Keratinocyte (primary cell): ENCODE data around the gene CTNNA2. TPM values are rescaled to one million over a fixed set of nuclear protein-coding genes. Genes with fewer than 3 reads are reported as not detected.

ENCODE experiments used
- DNase-seq: peaks from one replicate; pipeline ENCODE4 v3.0.0-alpha.2; 2011; ENCODE audit warnings: low read depth, missing footprints, low spot score
- FAIRE-seq: peaks from 2 replicates; lab custom pipeline; 2011; peaks lifted over from hg19 to GRCh38; lab: Jason Lieb, UNC
- H2AFZ ChIP-seq: 2 replicates; pipeline ENCODE4 v1.6.0; 2012; ENCODE audit warnings: low read length, control low read depth, inconsistent platforms; ENCODE audit not compliant: control insufficient read depth
- H3K27ac ChIP-seq: 2 replicates; pipeline ENCODE4 v1.5.1; 2011; ENCODE audit warnings: low read length; ENCODE audit not compliant: control insufficient read depth, insufficient read depth
- H3K27me3 ChIP-seq: 3 replicates; pipeline ENCODE4 v1.6.0; 2011; ENCODE audit warnings: low read length; ENCODE audit not compliant: control insufficient read depth, insufficient read depth; ENCODE audit errors: extremely low read depth
- H3K36me3 ChIP-seq, 2 experiments: 2 replicates in 1 of 2; 3 replicates in 1 of 2; pipeline ENCODE4 v1.5.1; 2011; ENCODE audit warnings: low read length in 2 of 2, mild to moderate bottlenecking in 1 of 2; ENCODE audit not compliant: control insufficient read depth in 2 of 2, insufficient read depth in 2 of 2; ENCODE audit errors: extremely low read depth in 1 of 2
- H3K4me1 ChIP-seq: 3 replicates; pipeline ENCODE4 v1.5.1; 2011; ENCODE audit warnings: low read length; ENCODE audit not compliant: control insufficient read depth, insufficient read depth; ENCODE audit errors: extremely low read depth
- H3K4me2 ChIP-seq: 3 replicates; pipeline ENCODE4 v1.6.0; 2011; ENCODE audit warnings: low read depth, low read length; ENCODE audit not compliant: control insufficient read depth, insufficient read depth; ENCODE audit errors: extremely low read depth
- H3K4me3 ChIP-seq, 3 experiments: fragments of 200-600 bp in 1 of 3; sonication (generic) in 1 of 3; 2 replicates in 2 of 3; 3 replicates in 1 of 3; pipeline ENCODE4 v1.5.1; 2011 to 2016; ENCODE audit warnings: low read length in 3 of 3, mild to moderate bottlenecking in 3 of 3, control low read depth in 2 of 3, inconsistent platforms in 1 of 3, low read depth in 1 of 3, mixed read lengths in 1 of 3, mixed run types in 1 of 3, moderate library complexity in 1 of 3; ENCODE audit not compliant: control insufficient read depth in 2 of 3, insufficient read depth in 2 of 3; ENCODE audit errors: extremely low read depth in 1 of 3
- H3K79me2 ChIP-seq: 2 replicates; pipeline ENCODE4 v1.6.0; 2012; ENCODE audit warnings: low read length; ENCODE audit not compliant: control insufficient read depth, insufficient read depth
- H3K9ac ChIP-seq: 3 replicates; pipeline ENCODE4 v1.6.0; 2011; ENCODE audit warnings: low read length; ENCODE audit not compliant: control insufficient read depth, insufficient read depth; ENCODE audit errors: extremely low read depth
- H3K9me1 ChIP-seq: 3 replicates; pipeline ENCODE4 v1.6.0; 2011; ENCODE audit warnings: low read length; ENCODE audit not compliant: control insufficient read depth, insufficient read depth; ENCODE audit errors: extremely low read depth
- H3K9me3 ChIP-seq: 2 replicates; pipeline ENCODE4 v1.5.1; 2012; ENCODE audit warnings: low read depth, low read length; ENCODE audit not compliant: control insufficient read depth
- H4K20me1 ChIP-seq: 3 replicates; pipeline ENCODE4 v1.6.0; 2011; ENCODE audit warnings: low read length; ENCODE audit not compliant: control insufficient read depth, insufficient read depth; ENCODE audit errors: extremely low read depth
- CTCF ChIP-seq, 3 experiments: IDR thresholded peaks in 1 of 3; conservative IDR thresholded peaks in 1 of 3; optimal IDR thresholded peaks in 1 of 3; 2 replicates in 2 of 3; 3 replicates in 1 of 3; pipeline versions ENCODE3 to v1.5.1; 2011; ENCODE audit warnings: low read length in 3 of 3, mild to moderate bottlenecking in 3 of 3, moderate library complexity in 2 of 3, control low read depth in 1 of 3, inconsistent platforms in 1 of 3; ENCODE audit not compliant: insufficient read depth in 2 of 3; ENCODE audit errors: extremely low read depth in 1 of 3
- EZH2 ChIP-seq: IDR thresholded peaks from one replicate; pipeline ENCODE4 v1.6.1; 2012; ENCODE audit warnings: inconsistent platforms, mild to moderate bottlenecking, low read length, moderate library complexity
- dilution Hi-C: fragments of 300-500 bp; cut with MboI; formaldehyde crosslinking; loops from one replicate; pipeline ENCODE4 v1.7.0; 2020; ENCODE audit warnings: low sequenced_read_pairs; ENCODE audit not compliant: extremely low pct_ligation_motif_present
- polyA plus RNA-seq, 5 experiments: library from polyadenylated mRNA; depleted of rRNA in 3 of 5; stranded (reverse) in 3 of 5; stranded (forward) in 1 of 5; unstranded in 1 of 5; fragments of >200 nt; gene quantifications; 1 replicate in 1 of 5; 2 replicates in 3 of 5; 3 replicates in 1 of 5; pipeline versions ENCODE4 v1.2.1 to v1.2.3, GENCODE V29; 2011 to 2012; ENCODE audit warnings: missing spikeins in 2 of 5, low read depth in 1 of 5, low replicate concordance in 1 of 5

The CTNNA2 gene
- polyA plus RNA-seq, 1 donor (not counting 4 experiments of a cell fraction or from before 2014, with no cell fraction given): not detected

DNA sequence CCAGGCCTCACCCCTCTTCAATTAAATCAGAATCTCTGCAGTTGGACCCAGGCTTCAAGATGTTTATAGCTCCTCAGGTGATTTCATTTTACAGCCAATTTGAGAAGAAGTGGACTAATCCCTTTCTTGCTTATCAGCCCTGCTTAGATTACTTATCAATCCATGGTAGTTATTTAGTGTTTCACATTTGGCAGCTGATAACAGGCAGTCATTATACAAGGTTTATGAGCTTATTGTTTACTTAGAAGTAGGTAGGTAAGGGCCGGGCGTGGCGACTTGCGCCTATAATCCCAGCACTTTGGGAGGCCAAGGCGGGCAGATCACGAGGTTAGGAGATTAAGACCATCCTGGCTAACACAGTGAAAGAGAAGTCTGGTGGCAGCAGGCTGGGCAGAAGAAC lies 237.5 kb downstream of the CTNNA2 start:
- H3K9me3 ChIP-seq: no peaks in the 10 kb centered on the region
- no peaks in the 10 kb centered on the region for H4K20me1 ChIP-seq
- no peak overlapping the region for H3K4me3 ChIP-seq
- no peak overlapping the region for H3K9ac ChIP-seq
- H3K4me1 ChIP-seq: no peaks in the 10 kb centered on the region
- H3K36me3 ChIP-seq: no peaks in the 10 kb centered on the region
- H3K27me3 ChIP-seq: no peaks in the 10 kb centered on the region
- H3K79me2 ChIP-seq: no peaks in the 10 kb centered on the region
- H3K9me1 ChIP-seq: no peaks in the 10 kb centered on the region
- no peak overlapping the region for H2AFZ ChIP-seq
- no peak overlapping the region for H3K27ac ChIP-seq
- DNase-seq (no peak), FAIRE-seq (no peak)
- no peak overlapping the region for H3K4me2 ChIP-seq
- no peak for TF ChIP-seq CTCF (optimal IDR thresholded peaks at IDR 0.05 in 1 of 3, IDR thresholded peaks at IDR 0.05 in 1 of 3, conservative IDR thresholded peaks at IDR 0.05 in 1 of 3; ENCODE audit: extremely low read depth in 1 of 3, insufficient read depth in 2 of 3, low read length in 3 of 3)
- dilution Hi-C loops: no loop called here

DNA sequence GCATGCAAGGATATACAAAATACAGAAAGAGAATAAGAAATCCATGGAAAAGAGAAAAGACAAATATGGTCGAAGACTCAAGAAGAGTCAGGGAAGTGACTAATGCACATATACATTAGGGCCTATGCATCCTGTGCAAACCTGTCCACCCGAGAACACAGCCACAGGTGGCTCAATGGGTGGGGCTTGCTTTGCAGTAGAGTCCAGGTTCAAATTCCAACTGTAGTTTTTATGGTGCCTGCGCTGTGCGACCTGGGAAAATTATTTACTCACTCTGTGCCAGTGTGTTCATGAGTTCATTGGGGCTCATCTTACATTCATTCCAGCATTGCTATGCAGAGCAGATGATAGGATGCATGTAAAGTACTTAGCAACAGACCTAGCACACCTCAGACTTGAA lies 244.7 kb downstream of the CTNNA2 start:
- no peaks in the 10 kb centered on the region for H3K4me1 ChIP-seq
- H3K9me3 ChIP-seq: no peaks in the 10 kb centered on the region
- H4K20me1 ChIP-seq: no peaks in the 10 kb centered on the region
- no peak overlapping the region for H3K9ac ChIP-seq
- no peak for TF ChIP-seq CTCF (optimal IDR thresholded peaks at IDR 0.05 in 1 of 3, IDR thresholded peaks at IDR 0.05 in 1 of 3, conservative IDR thresholded peaks at IDR 0.05 in 1 of 3; ENCODE audit: extremely low read depth in 1 of 3, insufficient read depth in 2 of 3, low read length in 3 of 3)
- no peak for TF ChIP-seq EZH2
- H2AFZ ChIP-seq: no peak overlapping the region
- FAIRE-seq: no peak
- H3K27ac ChIP-seq: no peak overlapping the region
- no peak overlapping the region for H3K4me3 ChIP-seq
- no peak overlapping the region for H3K4me2 ChIP-seq
- H3K36me3 ChIP-seq: no peaks in the 10 kb centered on the region
- DNase-seq: no peak
- no peaks in the 10 kb centered on the region for H3K9me1 ChIP-seq
- H3K27me3 ChIP-seq: no peaks in the 10 kb centered on the region
- dilution Hi-C loops: no loop called here
- no peaks in the 10 kb centered on the region for H3K79me2 ChIP-seq
